ENCODE results near the gene KRTAP1-4. TPM values are rescaled to one million over a fixed set of nuclear protein-coding genes. Genes with fewer than 3 reads are reported as not detected.

KRTAP1-4 gene
- total RNA-seq, 1 experiment from 2014 or later = not detected

DNA sequence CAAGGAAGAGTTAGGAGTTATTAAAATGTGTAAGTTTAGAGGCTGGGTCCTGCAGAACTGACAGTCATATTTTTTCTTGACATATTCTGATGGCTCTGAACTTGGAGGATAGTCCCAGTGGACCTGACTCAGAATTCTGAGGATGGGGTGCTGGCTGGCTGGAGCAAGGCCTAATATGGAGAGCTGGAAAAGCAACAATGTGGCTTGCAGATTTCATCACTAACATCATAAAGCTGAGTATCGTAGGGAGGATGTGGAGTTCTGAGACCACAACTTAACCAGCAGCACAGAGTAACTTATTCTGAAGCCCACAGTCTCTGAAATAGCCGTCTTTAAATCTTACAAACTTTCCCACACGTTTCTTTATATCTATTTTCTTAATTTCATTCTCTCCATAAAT lies 5.3 kb downstream of the KRTAP1-4 start:
- DNase-seq = no peak
- Histone ChIP-seq H3K36me3 (ENCODE audit: control insufficient read depth, insufficient read depth, low read length) (no peaks in the 10 kb centered on the region), H3K4me1 (0 out of 2 replicates have a peak, but pooled peaks cover 6% of the 10 kb centered on the region), H3K4me3 (ENCODE audit: low read depth, low read length) (no peak overlapping the region), H3K9me3 (no peaks in the 10 kb centered on the region), H3K27me3 (replicated peaks; ENCODE audit: control insufficient read depth, insufficient read depth, low read length) (no peaks in the 10 kb centered on the region)
- Mint-ChIP-seq H3K36me3 (ENCODE audit: insufficient read depth, unreplicated experiment) (no peaks in the 10 kb centered on the region), H3K4me1 (ENCODE audit: low read depth, unreplicated experiment) (no peaks in the 10 kb centered on the region), H3K27ac (ENCODE audit: unreplicated experiment) (no peak overlapping the region), H3K27me3 (ENCODE audit: insufficient read depth, unreplicated experiment) (no peaks in the 10 kb centered on the region), H3K4me3 (ENCODE audit: unreplicated experiment) (no peak overlapping the region), H3K9me3 (ENCODE audit: unreplicated experiment) (peaks cover 13% of the 10 kb centered on the region)
- CTCF ChIA-PET = no interaction called here
- POLR2A ChIA-PET = no interaction called here
- BruUV-seq (replicated peaks) = no TSS peak
- intact Hi-C loops (cut with micrococcal nuclease; ENCODE audit: unreplicated experiment) = no loop called here
- TF ChIP-seq, protein P1, sequence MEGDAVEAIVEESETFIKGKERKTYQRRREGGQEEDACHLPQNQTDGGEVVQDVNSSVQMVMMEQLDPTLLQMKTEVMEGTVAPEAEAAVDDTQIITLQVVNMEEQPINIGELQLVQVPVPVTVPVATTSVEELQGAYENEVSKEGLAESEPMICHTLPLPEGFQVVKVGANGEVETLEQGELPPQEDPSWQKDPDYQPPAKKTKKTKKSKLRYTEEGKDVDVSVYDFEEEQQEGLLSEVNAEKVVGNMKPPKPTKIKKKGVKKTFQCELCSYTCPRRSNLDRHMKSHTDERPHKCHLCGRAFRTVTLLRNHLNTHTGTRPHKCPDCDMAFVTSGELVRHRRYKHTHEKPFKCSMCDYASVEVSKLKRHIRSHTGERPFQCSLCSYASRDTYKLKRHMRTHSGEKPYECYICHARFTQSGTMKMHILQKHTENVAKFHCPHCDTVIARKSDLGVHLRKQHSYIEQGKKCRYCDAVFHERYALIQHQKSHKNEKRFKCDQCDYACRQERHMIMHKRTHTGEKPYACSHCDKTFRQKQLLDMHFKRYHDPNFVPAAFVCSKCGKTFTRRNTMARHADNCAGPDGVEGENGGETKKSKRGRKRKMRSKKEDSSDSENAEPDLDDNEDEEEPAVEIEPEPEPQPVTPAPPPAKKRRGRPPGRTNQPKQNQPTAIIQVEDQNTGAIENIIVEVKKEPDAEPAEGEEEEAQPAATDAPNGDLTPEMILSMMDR (IDR thresholded peaks at IDR 0.05; ENCODE audit: insufficient read depth in 1 of 2, low read depth in 1 of 2, low read length in 1 of 2, severe bottlenecking in 1 of 2, unreplicated experiment in 1 of 2) = no peak

DNA sequence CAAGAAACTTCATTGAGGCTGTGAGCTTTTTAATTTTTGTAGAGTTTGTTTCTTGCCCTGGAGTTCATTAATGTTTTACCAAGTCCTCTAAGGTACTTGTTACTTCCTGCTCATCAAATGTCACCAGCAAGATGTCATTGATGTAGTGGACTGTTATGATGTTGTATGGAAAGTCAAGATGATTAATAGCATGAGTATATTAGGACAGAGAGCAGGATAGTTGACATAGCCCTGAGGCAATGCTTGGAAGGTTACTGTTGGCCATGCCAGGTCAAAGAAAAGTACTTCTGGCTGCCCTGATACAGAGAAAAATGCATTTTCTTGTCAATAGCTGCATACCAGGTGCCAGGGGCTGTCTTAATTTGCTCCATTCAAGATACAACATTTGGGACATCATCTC lies 9.7 kb downstream of the KRTAP1-4 start:
- Histone ChIP-seq H3K9me3 (no peaks in the 10 kb centered on the region), H3K27me3 (replicated peaks; ENCODE audit: control insufficient read depth, insufficient read depth, low read length) (no peaks in the 10 kb centered on the region), H3K4me1 (peaks cover 36% of the 10 kb centered on the region), H3K36me3 (ENCODE audit: control insufficient read depth, insufficient read depth, low read length) (no peaks in the 10 kb centered on the region), H3K4me3 (ENCODE audit: low read depth, low read length) (no peak overlapping the region)
- DNase-seq = peak; percentile 31 to 61
- intact Hi-C loops (cut with micrococcal nuclease; ENCODE audit: unreplicated experiment) = no loop called here
- BruUV-seq (replicated peaks) = no TSS peak
- H3K9me3 Mint-ChIP-seq (ENCODE audit: unreplicated experiment) = peaks cover 17% of the 10 kb centered on the region
- POLR2A ChIA-PET = no interaction called here
- no peak overlapping the region for H3K27ac Mint-ChIP-seq (ENCODE audit: unreplicated experiment)
- no peak overlapping the region for H3K4me3 Mint-ChIP-seq (ENCODE audit: unreplicated experiment)
- CTCF ChIA-PET = no interaction called here
- H3K27me3 Mint-ChIP-seq (ENCODE audit: insufficient read depth, unreplicated experiment) = no peaks in the 10 kb centered on the region
- TF ChIP-seq, protein P1 (IDR thresholded peaks at IDR 0.05; ENCODE audit: insufficient read depth in 1 of 2, low read depth in 1 of 2, low read length in 1 of 2, severe bottlenecking in 1 of 2, unreplicated experiment in 1 of 2) = no peak
- H3K4me1 Mint-ChIP-seq (ENCODE audit: low read depth, unreplicated experiment) = peaks cover 14% of the 10 kb centered on the region
- H3K36me3 Mint-ChIP-seq (ENCODE audit: insufficient read depth, unreplicated experiment) = no peaks in the 10 kb centered on the region

DNA sequence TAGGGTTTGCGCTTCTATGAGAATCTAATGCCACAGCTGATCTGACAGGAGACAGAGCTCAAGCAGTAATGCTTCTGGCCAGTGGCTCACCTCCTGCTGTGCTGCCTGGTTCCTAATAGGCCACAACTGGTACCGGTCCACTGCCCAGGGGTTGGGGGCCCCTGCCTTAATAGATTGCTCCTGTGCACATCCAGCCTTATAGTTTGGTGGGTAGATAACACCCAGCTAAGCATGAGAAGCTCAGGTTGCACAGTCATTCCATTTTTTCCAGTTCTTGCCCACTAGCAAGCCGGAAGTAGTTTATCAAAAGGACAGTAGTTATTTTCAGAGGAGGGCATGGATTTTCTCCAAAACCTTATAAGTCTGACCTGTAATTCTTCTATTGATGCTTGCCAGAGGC lies 10.6 kb downstream of the KRTAP1-4 start:
- Histone ChIP-seq H3K36me3 (ENCODE audit: control insufficient read depth, insufficient read depth, low read length) (no peaks in the 10 kb centered on the region), H3K9me3 (no peaks in the 10 kb centered on the region), H3K27me3 (replicated peaks; ENCODE audit: control insufficient read depth, insufficient read depth, low read length) (no peaks in the 10 kb centered on the region), H3K4me1 (peaks cover 36% of the 10 kb centered on the region), H3K4me3 (ENCODE audit: low read depth, low read length) (no peak overlapping the region)
- DNase-seq = no peak
- no peak overlapping the region for H3K27ac Mint-ChIP-seq (ENCODE audit: unreplicated experiment)
- no TSS peak for BruUV-seq (replicated peaks)
- H3K9me3 Mint-ChIP-seq (ENCODE audit: unreplicated experiment) = peaks cover 23% of the 10 kb centered on the region
- H3K4me1 Mint-ChIP-seq (ENCODE audit: low read depth, unreplicated experiment) = peaks cover 14% of the 10 kb centered on the region
- ChIA-PET CTCF (interaction anchor here (0.6 kb wide), 1 partner anchor 20 kb away, joined by 3 read pairs; no protein-coding TSS in a partner anchor), POLR2A (interaction anchor here (0.9 kb wide), 1 partner anchor 160 kb away, joined by 6 read pairs; no protein-coding TSS in a partner anchor)
- intact Hi-C loops (cut with micrococcal nuclease; ENCODE audit: unreplicated experiment) = no loop called here
- no peaks in the 10 kb centered on the region for H3K36me3 Mint-ChIP-seq (ENCODE audit: insufficient read depth, unreplicated experiment)
- TF ChIP-seq, protein P1 (IDR thresholded peaks at IDR 0.05; ENCODE audit: insufficient read depth in 1 of 2, low read depth in 1 of 2, low read length in 1 of 2, severe bottlenecking in 1 of 2, unreplicated experiment in 1 of 2) = no peak
- H3K27me3 Mint-ChIP-seq (ENCODE audit: insufficient read depth, unreplicated experiment) = no peaks in the 10 kb centered on the region
- H3K4me3 Mint-ChIP-seq (ENCODE audit: unreplicated experiment) = no peak overlapping the region

Measured in Caco-2 (cell line).